Neural progenitor cell (in vitro differentiated cells): ENCODE measurements around the gene IPCEF1. TPM values are rescaled to one million over a fixed set of nuclear protein-coding genes. Genes with fewer than 3 reads are reported as not detected.
A peak's percentile ranks its signal among the peaks of the same experiment; 100 is the strongest.

Experiments used
- DNase-seq: peaks from one replicate; pipeline ENCODE4 v3.0.0-alpha.2; 2016; ENCODE audit warnings: low spot score
- H2AFZ ChIP-seq: fragments of 200-600 bp; sonication (generic); replicated peaks from 2 replicates; pipeline ENCODE4 v1.6.1; 2016; ENCODE audit warnings: antibody characterized with exemption
- H3F3A ChIP-seq: fragments of 200-600 bp; sonication (generic); 2 replicates; pipeline ENCODE4 v1.6.1; 2016; ENCODE audit warnings: antibody characterized with exemption, low read depth
- H3K27ac ChIP-seq: fragments of 200-600 bp; sonication (generic); 2 replicates; pipeline ENCODE4 v1.5.1; 2016; ENCODE audit warnings: mild to moderate bottlenecking
- H3K27me3 ChIP-seq: fragments of 200-600 bp; sonication (generic); 2 replicates; pipeline ENCODE4 v1.6.1; 2016; ENCODE audit warnings: mild to moderate bottlenecking, moderate library complexity
- H3K36me3 ChIP-seq: fragments of 200-600 bp; sonication (generic); 2 replicates; pipeline ENCODE4 v1.5.1; 2016
- H3K4me1 ChIP-seq: fragments of 200-600 bp; sonication (generic); 2 replicates; pipeline ENCODE4 v1.6.1; 2016; ENCODE audit warnings: mixed run types
- H3K4me2 ChIP-seq: fragments of 200-600 bp; sonication (generic); 2 replicates; pipeline ENCODE4 v1.6.1; 2016
- H3K4me3 ChIP-seq: fragments of 200-600 bp; sonication (generic); 2 replicates; pipeline ENCODE4 v1.5.1; 2016
- H3K79me2 ChIP-seq: fragments of 200-600 bp; sonication (generic); 2 replicates; pipeline ENCODE4 v1.6.1; 2016; ENCODE audit warnings: low read depth
- H3K9ac ChIP-seq: fragments of 200-600 bp; sonication (generic); 2 replicates; pipeline ENCODE4 v1.6.1; 2016
- H3K9me3 ChIP-seq: fragments of 200-600 bp; sonication (generic); 2 replicates; pipeline ENCODE4 v1.5.1; 2016; ENCODE audit warnings: low read depth
- H4K20me1 ChIP-seq: fragments of 200-600 bp; sonication (generic); 2 replicates; pipeline ENCODE4 v1.6.1; 2016; ENCODE audit warnings: low read depth
- H3K27ac Mint-ChIP-seq: 3 replicates; pipeline ENCODE4 v1.8.0; 2021; ENCODE audit warnings: mixed read lengths
- H3K27me3 Mint-ChIP-seq: 2 replicates; pipeline ENCODE4 v1.8.0; 2022; ENCODE audit warnings: low read depth, mild to moderate bottlenecking, inconsistent platforms, moderate library complexity, mixed read lengths; ENCODE audit not compliant: insufficient read depth
- H3K36me3 Mint-ChIP-seq: 3 replicates; pipeline ENCODE4 v1.8.0; 2021; ENCODE audit warnings: mixed read lengths
- H3K4me1 Mint-ChIP-seq: 3 replicates; pipeline ENCODE4 v1.8.0; 2021; ENCODE audit warnings: mixed read lengths
- H3K4me3 Mint-ChIP-seq: 3 replicates; pipeline ENCODE4 v1.8.0; 2021; ENCODE audit warnings: mild to moderate bottlenecking, moderate library complexity, mixed read lengths
- H3K9me3 Mint-ChIP-seq: 3 replicates; pipeline ENCODE4 v1.8.0; 2020; ENCODE audit warnings: mixed read lengths
- CTCF ChIP-seq: fragments of 200-600 bp; sonication (generic); IDR thresholded peaks from 2 replicates; pipeline ENCODE4 v1.5.1; 2017; ENCODE audit warnings: antibody characterized with exemption, mild to moderate bottlenecking
- EZH2 ChIP-seq: fragments of 200-600 bp; sonication (generic); IDR thresholded peaks from 2 replicates; pipeline ENCODE4 v1.6.1; 2017; ENCODE audit warnings: antibody characterized with exemption, mild to moderate bottlenecking, moderate library complexity
- EZH2phosphoT487 ChIP-seq: fragments of 200-600 bp; sonication (generic); IDR thresholded peaks from 2 replicates; pipeline ENCODE4 v1.6.1; 2017; ENCODE audit warnings: antibody characterized with exemption
- total RNA-seq: library from RNA; depleted of rRNA; stranded (reverse); fragments of >200 nt; gene quantifications from 2 replicates; pipeline ENCODE4 v1.2.3, GENCODE V29; 2015; ENCODE audit warnings: low replicate concordance

Gene IPCEF1
- total RNA-seq, 1 donor from 2014 or later: 0.13 TPM

- TF ChIP-seq CTCF (peak; percentile 60), EZH2 (no peak)
Measured at GRCh38 chr6:154276810-154277628, 79.6 kb downstream of the IPCEF1 start.

GRCh38 chr6:154274168-154274567 lies 82.4 kb downstream of the IPCEF1 start:
- Histone ChIP-seq H3K27me3 (no peaks in the 10 kb centered on the region), H3K4me3 (no peak overlapping the region), H3K4me2 (no peak overlapping the region), H2AFZ (no peak overlapping the region), H3K36me3 (no peaks in the 10 kb centered on the region), H3K27ac (no peak overlapping the region), H3K4me1 (no peaks in the 10 kb centered on the region), H3F3A (no peaks in the 10 kb centered on the region), H4K20me1 (no peaks in the 10 kb centered on the region), H3K9ac (no peak overlapping the region), H3K79me2 (no peaks in the 10 kb centered on the region), H3K9me3 (no peaks in the 10 kb centered on the region)
- DNase-seq: no peak
- Mint-ChIP-seq H3K36me3 (no peaks in the 10 kb centered on the region), H3K4me3 (no peak overlapping the region), H3K9me3 (no peaks in the 10 kb centered on the region), H3K27me3 (no peaks in the 10 kb centered on the region), H3K4me1 (peaks cover 2% of the 10 kb centered on the region), H3K27ac (no peak overlapping the region)
- TF ChIP-seq EZH2phosphoT487 (no peak), EZH2 (no peak), CTCF (no peak)

More at GRCh38 chr6:154276810-154277628, 79.6 kb downstream of the IPCEF1 start:
- no peak overlapping the region for H3K9ac ChIP-seq
- H3K27me3 Mint-ChIP-seq: no peaks in the 10 kb centered on the region
- H3K4me3 ChIP-seq: no peak overlapping the region
- peaks cover 2% of the 10 kb centered on the region for H3K4me1 Mint-ChIP-seq
- no peak overlapping the region for H3K4me2 ChIP-seq
- no peak overlapping the region for H2AFZ ChIP-seq
- H3K79me2 ChIP-seq: no peaks in the 10 kb centered on the region
- no peaks in the 10 kb centered on the region for H3K27me3 ChIP-seq
- H3K27ac Mint-ChIP-seq: no peak overlapping the region
- H3K9me3 Mint-ChIP-seq: no peaks in the 10 kb centered on the region
- no peak overlapping the region for H3K4me3 Mint-ChIP-seq
- H3K36me3 Mint-ChIP-seq: no peaks in the 10 kb centered on the region
- H3K4me1 ChIP-seq: no peaks in the 10 kb centered on the region
- H3K27ac ChIP-seq: no peak overlapping the region
- DNase-seq: peak; percentile 33
- no peaks in the 10 kb centered on the region for H3K36me3 ChIP-seq
- H4K20me1 ChIP-seq: no peaks in the 10 kb centered on the region
- H3F3A ChIP-seq: no peaks in the 10 kb centered on the region
- H3K9me3 ChIP-seq: no peaks in the 10 kb centered on the region

GRCh38 chr6:154268486-154268885 lies 88.1 kb downstream of the IPCEF1 start:
- no peak for DNase-seq
- TF ChIP-seq EZH2 (no peak), CTCF (no peak), EZH2phosphoT487 (no peak)
- no peak overlapping the region for H3K9ac ChIP-seq
- no peaks in the 10 kb centered on the region for H3K4me1 Mint-ChIP-seq
- H3F3A ChIP-seq: no peaks in the 10 kb centered on the region
- H3K4me3 Mint-ChIP-seq: no peak overlapping the region
- peaks cover 12% of the 10 kb centered on the region for H3K9me3 Mint-ChIP-seq
- no peaks in the 10 kb centered on the region for H4K20me1 ChIP-seq
- no peak overlapping the region for H3K27ac Mint-ChIP-seq
- H3K79me2 ChIP-seq: no peaks in the 10 kb centered on the region
- H3K4me1 ChIP-seq: no peaks in the 10 kb centered on the region
- no peaks in the 10 kb centered on the region for H3K27me3 ChIP-seq
- H3K9me3 ChIP-seq: no peaks in the 10 kb centered on the region
- no peak overlapping the region for H3K27ac ChIP-seq
- H3K36me3 Mint-ChIP-seq: peaks cover 2% of the 10 kb centered on the region
- H3K4me3 ChIP-seq: no peak overlapping the region
- H3K4me2 ChIP-seq: no peak overlapping the region
- H2AFZ ChIP-seq: no peak overlapping the region
- no peaks in the 10 kb centered on the region for H3K27me3 Mint-ChIP-seq
- no peaks in the 10 kb centered on the region for H3K36me3 ChIP-seq
